Measurements from ENCODE around the gene BICDL1. TPM values are rescaled to one million over a fixed set of nuclear protein-coding genes. Genes with fewer than 3 reads are reported as not detected.

The BICDL1 gene
- total RNA-seq, 1 experiment from 2014 or later: 20.7 TPM

- BruUV-seq (replicated peaks): no TSS peak
- no peak overlapping the region for H3K4me3 Mint-ChIP-seq (ENCODE audit: unreplicated experiment)
- H3K27me3 Mint-ChIP-seq (ENCODE audit: insufficient read depth, unreplicated experiment): no peaks in the 10 kb centered on the region
- H3K9me3 Mint-ChIP-seq (ENCODE audit: unreplicated experiment): no peaks in the 10 kb centered on the region
- intact Hi-C loops (cut with micrococcal nuclease): no loop called here
- no peaks in the 10 kb centered on the region for H3K4me1 Mint-ChIP-seq (ENCODE audit: insufficient read depth, unreplicated experiment)
- H3K27ac Mint-ChIP-seq (ENCODE audit: low read depth, unreplicated experiment): no peak overlapping the region
- no peak for TF ChIP-seq CTCF (IDR thresholded peaks at IDR 0.05; ENCODE audit: unreplicated experiment)
- ChIA-PET CTCF (interaction anchor here (0.9 to 1.1 kb wide), 2 partner anchors 40 to 97 kb away, joined by 5 read pairs; no protein-coding TSS in a partner anchor), POLR2A (interaction anchor here (1.1 to 3.2 kb wide), 2 partner anchors 13 to 51 kb away, joined by 3 to 7 read pairs; no protein-coding TSS in a partner anchor)
- H3K36me3 Mint-ChIP-seq (ENCODE audit: insufficient read depth, unreplicated experiment): peaks cover 84% of the 10 kb centered on the region
- DNase-seq (ENCODE audit: unreplicated experiment): no peak
These were observed 142.1 kb downstream of the BICDL1 start for GRCh38 chr12:120131116-120131515.

- ChIA-PET POLR2A (interaction anchor here (0.5 to 3.2 kb wide), 3 partner anchors 14 to 316 kb away, joined by 3 to 7 read pairs (median 3); partner anchors contain the start of gene RPLP0), CTCF (interaction anchor here (1.1 kb wide), 1 partner anchor 96 kb away, joined by 5 read pairs; no protein-coding TSS in a partner anchor)
- Mint-ChIP-seq H3K27ac (ENCODE audit: low read depth, unreplicated experiment) (no peak overlapping the region), H3K4me3 (ENCODE audit: unreplicated experiment) (no peak overlapping the region), H3K27me3 (ENCODE audit: insufficient read depth, unreplicated experiment) (no peaks in the 10 kb centered on the region), H3K9me3 (ENCODE audit: unreplicated experiment) (no peaks in the 10 kb centered on the region), H3K4me1 (ENCODE audit: insufficient read depth, unreplicated experiment) (no peaks in the 10 kb centered on the region), H3K36me3 (ENCODE audit: insufficient read depth, unreplicated experiment) (peaks cover 84% of the 10 kb centered on the region)
- intact Hi-C loops (cut with micrococcal nuclease): no loop called here
- TF ChIP-seq CTCF (IDR thresholded peaks at IDR 0.05; ENCODE audit: unreplicated experiment): no peak
- no peak for DNase-seq (ENCODE audit: unreplicated experiment)
- no TSS peak for BruUV-seq (replicated peaks)
These were observed 143.2 kb downstream of the BICDL1 start for GRCh38 chr12:120132054-120132836.

- Mint-ChIP-seq H3K27ac (ENCODE audit: low read depth, unreplicated experiment) (no peak overlapping the region), H3K4me3 (ENCODE audit: unreplicated experiment) (no peak overlapping the region), H3K36me3 (ENCODE audit: insufficient read depth, unreplicated experiment) (peaks cover 84% of the 10 kb centered on the region), H3K9me3 (ENCODE audit: unreplicated experiment) (no peaks in the 10 kb centered on the region), H3K27me3 (ENCODE audit: insufficient read depth, unreplicated experiment) (no peaks in the 10 kb centered on the region), H3K4me1 (ENCODE audit: insufficient read depth, unreplicated experiment) (no peaks in the 10 kb centered on the region)
- intact Hi-C loops (cut with micrococcal nuclease): no loop called here
- no peak for DNase-seq (ENCODE audit: unreplicated experiment)
- ChIA-PET POLR2A (interaction anchor here (3.2 kb wide), 1 partner anchor 15 kb away, joined by 7 read pairs; no protein-coding TSS in a partner anchor), CTCF (no interaction called here)
- BruUV-seq (replicated peaks): no TSS peak
- TF ChIP-seq CTCF (IDR thresholded peaks at IDR 0.05; ENCODE audit: unreplicated experiment): no peak
These were observed 143.9 kb downstream of the BICDL1 start for GRCh38 chr12:120132863-120133385.

GRCh38 chr12:120134307-120134980, 145.4 kb downstream of the BICDL1 start:
- DNase-seq (ENCODE audit: unreplicated experiment): no peak
- POLR2A ChIA-PET: interaction anchor here (0.6 to 3.2 kb wide), 3 partner anchors 17 to 67 kb away, joined by 3 to 7 read pairs (median 4); partner anchors contain the start of gene RPLP0
- Mint-ChIP-seq H3K27ac (ENCODE audit: low read depth, unreplicated experiment) (no peak overlapping the region), H3K36me3 (ENCODE audit: insufficient read depth, unreplicated experiment) (peaks cover 84% of the 10 kb centered on the region), H3K27me3 (ENCODE audit: insufficient read depth, unreplicated experiment) (no peaks in the 10 kb centered on the region), H3K4me1 (ENCODE audit: insufficient read depth, unreplicated experiment) (no peaks in the 10 kb centered on the region), H3K9me3 (ENCODE audit: unreplicated experiment) (no peaks in the 10 kb centered on the region), H3K4me3 (ENCODE audit: unreplicated experiment) (no peak overlapping the region)
- CTCF ChIA-PET: no interaction called here
- BruUV-seq (replicated peaks): no TSS peak
- intact Hi-C loops (cut with micrococcal nuclease): no loop called here
- TF ChIP-seq CTCF (IDR thresholded peaks at IDR 0.05; ENCODE audit: unreplicated experiment): no peak

Data from MCF 10A (cell line).